ENCODE results near the gene CITED4. TPM values are rescaled to one million over a fixed set of nuclear protein-coding genes. Genes with fewer than 3 reads are reported as not detected.

The CITED4 gene
- total and polyA plus RNA-seq, 2 donors (not counting 1 experiment from before 2014, with no cell fraction given): 0.20 to 1.7 TPM

- Histone ChIP-seq H3K27me3 (ENCODE audit: control insufficient read depth, insufficient read depth, low read length) (no peaks in the 10 kb centered on the region), H3K9me3 (ENCODE audit: control insufficient read depth, insufficient read depth, low read depth, low read length) (no peaks in the 10 kb centered on the region), H3K27ac (ENCODE audit: insufficient read depth, low read length) (no peak overlapping the region), H3K9ac (ENCODE audit: insufficient read depth, low read length) (no peak overlapping the region), H4K20me1 (ENCODE audit: control insufficient read depth, extremely low read depth, insufficient read depth, low read length) (no peaks in the 10 kb centered on the region), H3K36me3 (ENCODE audit: control insufficient read depth, insufficient read depth, low read length) (no peaks in the 10 kb centered on the region), H3K4me2 (ENCODE audit: extremely low read depth, insufficient read depth, low read length) (no peak overlapping the region), H2AFZ (ENCODE audit: low read length) (no peak overlapping the region), H3K4me3 (replicated peaks in 1 of 4; ENCODE audit: control extremely low read depth in 1 of 4, insufficient read depth in 1 of 4, low read depth in 3 of 4, low read length in 4 of 4) (no peak overlapping the region), H3K79me2 (ENCODE audit: control insufficient read depth, insufficient read depth, low read length) (no peaks in the 10 kb centered on the region), H3K4me1 (ENCODE audit: control insufficient read depth, extremely low read depth, insufficient read depth, low read length) (peaks cover 6% of the 10 kb centered on the region)
- peak in 1 of 2 donors; percentile 55 for DNase-seq (ENCODE audit: low read depth in 2 of 2)
- TF ChIP-seq CTCF (conservative IDR thresholded peaks at IDR 0.05 in 1 of 2, IDR thresholded peaks at IDR 0.05 in 1 of 2; ENCODE audit: low read depth in 1 of 2, low read length in 2 of 2) (no peak), EZH2 (IDR thresholded peaks at IDR 0.05; ENCODE audit: low read length, missing control alignments) (no peak)
These were observed 17.5 kb upstream of the CITED4 start for GRCh38 chr1:40879482-40880175.

- Histone ChIP-seq H3K79me2 (ENCODE audit: control insufficient read depth, insufficient read depth, low read length) (no peaks in the 10 kb centered on the region), H3K9ac (ENCODE audit: insufficient read depth, low read length) (no peak overlapping the region), H3K4me3 (replicated peaks in 1 of 4; ENCODE audit: control extremely low read depth in 1 of 4, insufficient read depth in 1 of 4, low read depth in 3 of 4, low read length in 4 of 4) (no peak overlapping the region), H3K36me3 (ENCODE audit: control insufficient read depth, insufficient read depth, low read length) (no peaks in the 10 kb centered on the region), H3K4me1 (ENCODE audit: control insufficient read depth, extremely low read depth, insufficient read depth, low read length) (peaks cover 6% of the 10 kb centered on the region), H2AFZ (ENCODE audit: low read length) (no peak overlapping the region), H3K9me3 (ENCODE audit: control insufficient read depth, insufficient read depth, low read depth, low read length) (no peaks in the 10 kb centered on the region), H3K4me2 (ENCODE audit: extremely low read depth, insufficient read depth, low read length) (no peak overlapping the region), H4K20me1 (ENCODE audit: control insufficient read depth, extremely low read depth, insufficient read depth, low read length) (no peaks in the 10 kb centered on the region), H3K27ac (ENCODE audit: insufficient read depth, low read length) (no peak overlapping the region), H3K27me3 (ENCODE audit: control insufficient read depth, insufficient read depth, low read length) (no peaks in the 10 kb centered on the region)
- TF ChIP-seq EZH2 (IDR thresholded peaks at IDR 0.05; ENCODE audit: low read length, missing control alignments) (no peak), CTCF (conservative IDR thresholded peaks at IDR 0.05 in 1 of 2, IDR thresholded peaks at IDR 0.05 in 1 of 2; ENCODE audit: low read depth in 1 of 2, low read length in 2 of 2) (no peak)
- no peak for DNase-seq (ENCODE audit: low read depth in 2 of 2)
These were observed 16.7 kb upstream of the CITED4 start for GRCh38 chr1:40878906-40879305.

- peak overlapping the region; percentile 55 for H3K27ac ChIP-seq (ENCODE audit: insufficient read depth, low read length)
- H4K20me1 ChIP-seq (ENCODE audit: control insufficient read depth, extremely low read depth, insufficient read depth, low read length): no peaks in the 10 kb centered on the region
- no peaks in the 10 kb centered on the region for H3K36me3 ChIP-seq (ENCODE audit: control insufficient read depth, insufficient read depth, low read length)
- H3K79me2 ChIP-seq (ENCODE audit: control insufficient read depth, insufficient read depth, low read length): no peaks in the 10 kb centered on the region
- TF ChIP-seq CTCF (conservative IDR thresholded peaks at IDR 0.05 in 1 of 2, IDR thresholded peaks at IDR 0.05 in 1 of 2; ENCODE audit: low read depth in 1 of 2, low read length in 2 of 2) (no peak), EZH2 (IDR thresholded peaks at IDR 0.05; ENCODE audit: low read length, missing control alignments) (no peak)
- no peak overlapping the region for H3K9ac ChIP-seq (ENCODE audit: insufficient read depth, low read length)
- H3K4me2 ChIP-seq (ENCODE audit: extremely low read depth, insufficient read depth, low read length): no peak overlapping the region
- H3K4me3 ChIP-seq (replicated peaks in 1 of 4; ENCODE audit: control extremely low read depth in 1 of 4, insufficient read depth in 1 of 4, low read depth in 3 of 4, low read length in 4 of 4): no peak overlapping the region
- H3K4me1 ChIP-seq (ENCODE audit: control insufficient read depth, extremely low read depth, insufficient read depth, low read length): peaks cover 10% of the 10 kb centered on the region
- H3K9me3 ChIP-seq (ENCODE audit: control insufficient read depth, insufficient read depth, low read depth, low read length): no peaks in the 10 kb centered on the region
- H2AFZ ChIP-seq (ENCODE audit: low read length): peak overlapping the region; percentile 34
- DNase-seq (ENCODE audit: low read depth in 2 of 2): peak; percentile 82 to 94
- no peaks in the 10 kb centered on the region for H3K27me3 ChIP-seq (ENCODE audit: control insufficient read depth, insufficient read depth, low read length)
These were observed 15.5 kb upstream of the CITED4 start for GRCh38 chr1:40877698-40878097.

All from fibroblast of lung (primary cell).